Nucleus accumbens (tissue), 56 donors: Measurements from ENCODE around the gene INSYN2A.
A peak's percentile ranks its signal among the peaks of the same experiment; 100 is the strongest.

Experiments
- DNase-seq, 56 donors: peaks; one replicate each; lab custom pipeline; 2025; lab: John Stamatoyannopoulos, UW

INSYN2A gene

GRCh38 chr10:127196282-127197153 lies at the start of gene INSYN2A:
TSS of gene INSYN2A (minus strand) at chr10:127196591. CDS start at chr10:127176395, 20,196 bp downstream.
- peak in 48 of 56 donors; percentile 10 to 74 (median 48) for DNase-seq

GRCh38 chr10:127245456-127245855 lies 49.1 kb upstream of the INSYN2A start:
- DNase-seq, result no peak

- peak in 9 of 56 donors; percentile 9 to 48 (median 16) for DNase-seq
These were observed 47.3 kb upstream of the INSYN2A start for GRCh38 chr10:127243490-127244272.

GRCh38 chr10:127242914-127243313 lies 46.5 kb upstream of the INSYN2A start:
- no peak for DNase-seq

GRCh38 chr10:127236266-127236665 lies 39.9 kb upstream of the INSYN2A start:
- no peak for DNase-seq

- DNase-seq, result no peak
These were observed 38.0 kb upstream of the INSYN2A start for GRCh38 chr10:127234306-127234800.

GRCh38 chr10:127228195-127228787 lies 31.9 kb upstream of the INSYN2A start:
- peak in 12 of 56 donors; percentile 8 to 34 (median 19) for DNase-seq

GRCh38 chr10:127227663-127228062 lies 31.3 kb upstream of the INSYN2A start:
- DNase-seq, result no peak

- no peak for DNase-seq
These were observed 30.6 kb upstream of the INSYN2A start for GRCh38 chr10:127227027-127227426.

GRCh38 chr10:127221281-127221680 lies 24.9 kb upstream of the INSYN2A start:
- DNase-seq, result no peak

- no peak for DNase-seq
These were observed 22.3 kb upstream of the INSYN2A start for GRCh38 chr10:127218658-127219057.

GRCh38 chr10:127216786-127217185 lies 20.4 kb upstream of the INSYN2A start:
- no peak for DNase-seq

GRCh38 chr10:127216274-127216673 lies 19.9 kb upstream of the INSYN2A start:
- no peak for DNase-seq

GRCh38 chr10:127215866-127216265 lies 19.5 kb upstream of the INSYN2A start:
- DNase-seq, result no peak

GRCh38 chr10:127210936-127211466 lies 14.6 kb upstream of the INSYN2A start:
- no peak for DNase-seq

- no peak for DNase-seq
These were observed 10.7 kb upstream of the INSYN2A start for GRCh38 chr10:127207081-127207480.

- no peak for DNase-seq
These were observed 6.7 kb upstream of the INSYN2A start for GRCh38 chr10:127203067-127203466.

- DNase-seq, result no peak
These were observed 4.3 kb upstream of the INSYN2A start for GRCh38 chr10:127200646-127201045.

- no peak for DNase-seq
These were observed 2.3 kb upstream of the INSYN2A start for GRCh38 chr10:127198721-127199120.

- no peak for DNase-seq
These were observed 1.9 kb upstream of the INSYN2A start for GRCh38 chr10:127198307-127198706.

- DNase-seq, result peak in 2 of 56 donors; percentile 49 to 51
These were observed 702 bp upstream of the INSYN2A start for GRCh38 chr10:127197154-127197432.
